Lower leg skin (tissue), 4 donors: ENCODE results near the gene USP48. TPM values are rescaled to one million over a fixed set of nuclear protein-coding genes. Genes with fewer than 3 reads are reported as not detected.
"Not testable (repeated sequence)": the region's sequence is repeated elsewhere in the genome, so short reads cannot be mapped to it uniquely, and the experiment has no call there.

Source experiments
- DNase-seq, 2 donors: peaks; one replicate each; pipeline ENCODE4 v3.0.0-alpha.2; 2019; ENCODE audit warnings: low spot score in 2 of 2
- H3K4me3 ChIP-seq: fragments of 200-600 bp; sonication (generic); 2 replicates; pipeline ENCODE4 v1.5.1; 2017; ENCODE audit warnings: mild to moderate bottlenecking, low read depth; ENCODE audit not compliant: poor library complexity, severe bottlenecking
- CTCF ChIP-seq, 3 donors: fragments of 450-650 bp; IDR thresholded peaks; one replicate each; pipeline ENCODE4 v1.5.1; 2016; ENCODE audit warnings: antibody characterized with exemption in 3 of 3, mild to moderate bottlenecking in 3 of 3, moderate library complexity in 2 of 3
- POLR2A ChIP-seq, 2 donors: fragments of 450-650 bp; IDR thresholded peaks; one replicate each; pipeline ENCODE4 v1.6.1; 2016 to 2017; ENCODE audit warnings: antibody characterized with exemption in 2 of 2, mild to moderate bottlenecking in 1 of 2, moderate library complexity in 1 of 2
- WGBS, 2 donors: methylation state at CpG; one replicate each; pipeline ENCODE4 v1.1.5; 2018; 5-methylcytosine and 5-hydroxymethylcytosine counted together
- intact Hi-C: fragments of 100-400 bp; cut with DNase I; formaldehyde crosslinking; loops from one replicate; pipeline ENCODE4 v1.15.0; 2023; ENCODE audit warnings: low total_unique reads
- total RNA-seq, 4 donors: library from RNA; depleted of rRNA; stranded (reverse); fragments of >200 nt; gene quantifications; one replicate each; pipeline ENCODE4 v1.1.0, GENCODE V29; 2016

The USP48 gene
- total RNA-seq, 4 donors from 2014 or later = 26.9 to 38.1 (median 31.5) TPM

GRCh38 chr1:21633992-21634805, 148.8 kb downstream of the USP48 start:
- TF ChIP-seq POLR2A (IDR thresholded peaks at IDR 0.05) (no peak), CTCF (IDR thresholded peaks at IDR 0.05) (no peak)

GRCh38 chr1:21633141-21633755, 149.7 kb downstream of the USP48 start:
- TF ChIP-seq POLR2A (IDR thresholded peaks at IDR 0.05) (no peak), CTCF (IDR thresholded peaks at IDR 0.05) (no peak)
- no peak for DNase-seq
- H3K4me3 ChIP-seq = no peak overlapping the region
- 77 to 81% methylated on average over 7 of the region's 7 CpGs for WGBS, 2 donors
- intact Hi-C loops = no loop called here

More at GRCh38 chr1:21633992-21634805, 148.8 kb downstream of the USP48 start:
- DNase-seq = no peak
- intact Hi-C loops = no loop called here
- no peak overlapping the region for H3K4me3 ChIP-seq
- 71 to 87% methylated on average over 12 to 18 of the region's 18 CpGs for WGBS, 2 donors

- no peak for DNase-seq
- H3K4me3 ChIP-seq = no peak overlapping the region
- TF ChIP-seq POLR2A (IDR thresholded peaks at IDR 0.05) (no peak), CTCF (IDR thresholded peaks at IDR 0.05) (no peak)
- intact Hi-C loops = no loop called here
- WGBS, 2 donors = 33 to 39% methylated on average over 14 to 19 of the region's 19 CpGs
Observed at GRCh38 chr1:21631944-21632887, 150.7 kb downstream of the USP48 start.

- WGBS, 2 donors = 84 to 89% methylated on average over 8 of the region's 8 CpGs
- DNase-seq, H3K4me3 ChIP-seq, intact Hi-C loops: not testable (repeated sequence)
Observed at GRCh38 chr1:21631590-21631943, 151.4 kb downstream of the USP48 start.

GRCh38 chr1:21630571-21631343, 152.2 kb downstream of the USP48 start:
- WGBS, 2 donors = 61 to 63% methylated on average over 13 of the region's 13 CpGs
- TF ChIP-seq POLR2A (IDR thresholded peaks at IDR 0.05) (no peak), CTCF (IDR thresholded peaks at IDR 0.05) (no peak)
- no peak overlapping the region for H3K4me3 ChIP-seq
- intact Hi-C loops = no loop called here
- no peak for DNase-seq
